Activated CD8-positive, alpha-beta T cell treated with anti-CD3 and anti-CD28 coated beads for 36 hours (primary cell): ENCODE measurements around the gene VTI1A. TPM values are rescaled to one million over a fixed set of nuclear protein-coding genes. Genes with fewer than 3 reads are reported as not detected.
A peak's percentile ranks its signal among the peaks of the same experiment; 100 is the strongest.

Experiments
- ATAC-seq: fragments of 200-7000 bp; cut with Tn5 transposase; one replicate; pipeline ENCODE4 v1.10.0; 2021; ENCODE audit warnings: mild to moderate bottlenecking, moderate library complexity
- CTCF ChIA-PET: fragments of 350-600 bp; sonication (Branson Sonifier 250); formaldehyde crosslinking; loops from one replicate; lab custom pipeline; 2021; ENCODE audit warnings: antibody characterized with exemption; lab: Charles Lee
- POLR2A ChIA-PET: fragments of 350-600 bp; sonication (Branson Sonifier 250); formaldehyde crosslinking; loops from one replicate; lab custom pipeline; 2021; ENCODE audit warnings: antibody characterized with exemption; lab: Charles Lee
- DNase-seq: peaks from one replicate; pipeline ENCODE4 v3.0.0-alpha.2; 2020
- H3K27ac Mint-ChIP-seq: one replicate; pipeline ENCODE4 v1.8.0; 2021; ENCODE audit warnings: mild to moderate bottlenecking, mixed read lengths
- H3K27me3 Mint-ChIP-seq: one replicate; pipeline ENCODE4 v1.8.0; 2021; ENCODE audit warnings: mixed read lengths
- H3K36me3 Mint-ChIP-seq: one replicate; pipeline ENCODE4 v1.8.0; 2021; ENCODE audit warnings: low read depth, mixed read lengths
- H3K4me1 Mint-ChIP-seq: one replicate; pipeline ENCODE4 v1.8.0; 2021; ENCODE audit warnings: low read depth, mixed read lengths
- H3K4me3 Mint-ChIP-seq: one replicate; pipeline ENCODE4 v1.8.0; 2021; ENCODE audit warnings: mild to moderate bottlenecking, moderate library complexity, mixed read lengths
- H3K9me3 Mint-ChIP-seq: one replicate; pipeline ENCODE4 v1.8.0; 2021; ENCODE audit warnings: mixed read lengths
- CTCF ChIP-seq: fragments of 200-600 bp; IDR thresholded peaks from one replicate; pipeline ENCODE4 v1.8.0; 2022; ENCODE audit warnings: antibody characterized with exemption, mild to moderate bottlenecking
- intact Hi-C: fragments of 100-400 bp; cut with micrococcal nuclease; formaldehyde crosslinking; loops from one replicate; pipeline ENCODE4 v1.10.0; 2022
- total RNA-seq, 2 experiments: library from RNA; stranded (reverse); gene quantifications; one replicate each; pipeline ENCODE4 v1.2.3, GENCODE V29; 2021

Gene VTI1A
- total RNA-seq, 2 experiments from 2014 or later = 29.4 to 30.0 TPM

GRCh38 chr10:112434988-112435619 lies 11.9 kb upstream of the VTI1A start:
- DNase-seq (no peak), ATAC-seq (no peak)
- ChIA-PET CTCF (interaction anchor here (0.6 to 2.5 kb wide), 25 partner anchors 9 to 298 kb away, joined by 3 to 9 read pairs (median 4); partner anchors contain the start of genes VTI1A and ZDHHC6), POLR2A (no interaction called here)
- no peaks in the 10 kb centered on the region for H3K27me3 Mint-ChIP-seq
- no peaks in the 10 kb centered on the region for H3K9me3 Mint-ChIP-seq
- intact Hi-C loops = no loop called here
- peak; percentile 61 for TF ChIP-seq CTCF
- no peak overlapping the region for H3K4me3 Mint-ChIP-seq
- peaks cover 27% of the 10 kb centered on the region for H3K36me3 Mint-ChIP-seq
- H3K4me1 Mint-ChIP-seq = no peaks in the 10 kb centered on the region
- no peak overlapping the region for H3K27ac Mint-ChIP-seq

DNA sequence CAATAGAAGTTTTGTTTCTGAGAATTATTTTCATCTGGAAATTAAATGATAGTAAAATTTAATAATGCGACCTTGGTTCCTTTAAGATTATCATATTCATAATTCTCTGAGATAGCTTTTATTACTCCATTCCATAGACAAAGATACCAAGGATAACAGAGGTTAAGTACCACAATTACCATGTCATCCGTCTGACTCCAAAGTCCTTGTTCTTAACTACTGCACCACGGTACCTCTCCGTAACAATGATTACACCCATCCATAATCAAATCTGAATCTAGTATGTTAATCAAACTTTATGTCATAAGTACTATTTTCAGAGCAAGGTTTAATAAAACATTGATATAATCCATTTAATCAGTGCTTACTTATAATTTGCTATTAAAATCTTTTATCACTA lies 8.7 kb upstream of the VTI1A start:
- no peaks in the 10 kb centered on the region for H3K9me3 Mint-ChIP-seq
- ChIA-PET CTCF (interaction anchor here (2.5 kb wide), 1 partner anchor 33 kb away, joined by 10 read pairs; no protein-coding TSS in a partner anchor), POLR2A (interaction anchor here (1.3 kb wide), 1 partner anchor 9 kb away, joined by 4 read pairs; the partner anchor contains the start of gene VTI1A)
- no peak for ATAC-seq
- no peaks in the 10 kb centered on the region for H3K27me3 Mint-ChIP-seq
- H3K27ac Mint-ChIP-seq = no peak overlapping the region
- peaks cover 11% of the 10 kb centered on the region for H3K4me1 Mint-ChIP-seq
- DNase-seq = no peak
- TF ChIP-seq CTCF = no peak
- intact Hi-C loops = no loop called here
- peaks cover 38% of the 10 kb centered on the region for H3K36me3 Mint-ChIP-seq
- no peak overlapping the region for H3K4me3 Mint-ChIP-seq

DNA sequence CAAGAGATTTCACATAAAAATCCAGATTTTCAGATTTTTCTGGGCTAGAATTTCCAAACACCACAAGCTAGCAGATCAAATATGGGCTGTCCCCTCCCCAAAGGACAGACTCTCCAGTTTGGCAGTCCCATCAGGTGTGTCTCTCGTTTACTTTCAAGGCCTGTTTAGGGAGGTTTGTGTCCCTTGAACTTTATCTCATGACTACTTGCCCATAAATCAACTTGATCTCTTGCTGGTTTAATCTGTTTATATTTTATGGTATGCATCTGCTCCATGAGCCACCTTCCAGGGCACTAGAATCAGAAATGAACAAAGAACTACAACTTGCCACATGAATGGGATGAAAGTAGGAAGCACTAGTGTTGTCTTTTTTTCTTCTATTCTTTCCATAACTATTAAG lies 5.5 kb upstream of the VTI1A start:
- ATAC-seq (no peak), DNase-seq (no peak)
- peaks cover 49% of the 10 kb centered on the region for H3K36me3 Mint-ChIP-seq
- no peak overlapping the region for H3K4me3 Mint-ChIP-seq
- ChIA-PET POLR2A (interaction anchor here (0.7 to 1.3 kb wide), 2 partner anchors 20 to 67 kb away, joined by 3 read pairs; no protein-coding TSS in a partner anchor), CTCF (interaction anchor here (1.3 to 1.6 kb wide), 2 partner anchors 15 to 30 kb away, joined by 3 to 16 read pairs; no protein-coding TSS in a partner anchor)
- H3K4me1 Mint-ChIP-seq = peaks cover 34% of the 10 kb centered on the region
- TF ChIP-seq CTCF = no peak
- intact Hi-C loops = no loop called here
- H3K9me3 Mint-ChIP-seq = no peaks in the 10 kb centered on the region
- H3K27ac Mint-ChIP-seq = peak overlapping the region; percentile 70
- no peaks in the 10 kb centered on the region for H3K27me3 Mint-ChIP-seq

DNA sequence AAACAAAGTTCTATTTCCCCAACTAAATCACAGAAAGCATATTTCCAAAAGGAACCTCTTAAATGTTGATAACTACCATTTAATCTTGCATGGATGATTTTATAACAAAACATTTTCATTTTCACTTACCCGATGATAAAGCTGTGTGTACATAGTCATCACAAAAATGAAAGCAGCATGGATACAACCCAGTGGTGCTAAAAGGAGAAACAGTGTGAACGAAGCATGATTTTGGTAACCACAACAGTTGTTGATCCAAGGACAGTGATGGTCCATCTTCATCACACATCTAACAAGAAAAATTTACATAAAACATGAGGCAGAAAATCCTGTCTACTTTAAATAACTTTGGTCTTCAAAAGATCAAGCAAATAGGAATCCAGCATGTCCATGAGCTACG lies 5.0 kb upstream of the VTI1A start:
- peak overlapping the region; percentile 70 for H3K27ac Mint-ChIP-seq
- peaks cover 34% of the 10 kb centered on the region for H3K4me1 Mint-ChIP-seq
- intact Hi-C loops = no loop called here
- ATAC-seq = no peak
- H3K4me3 Mint-ChIP-seq = no peak overlapping the region
- DNase-seq = no peak
- H3K9me3 Mint-ChIP-seq = no peaks in the 10 kb centered on the region
- H3K27me3 Mint-ChIP-seq = no peaks in the 10 kb centered on the region
- POLR2A ChIA-PET = interaction anchor here (0.6 to 1.3 kb wide), 4 partner anchors 13 to 59 kb away, joined by 3 to 5 read pairs (median 4); no protein-coding TSS in a partner anchor
- TF ChIP-seq CTCF = no peak
- CTCF ChIA-PET = interaction anchor here (0.5 to 1.7 kb wide), 7 partner anchors 10 to 77 kb away, joined by 3 to 16 read pairs (median 4); no protein-coding TSS in a partner anchor
- peaks cover 49% of the 10 kb centered on the region for H3K36me3 Mint-ChIP-seq
